ENCODE results near the gene C1D. TPM values are rescaled to one million over a fixed set of nuclear protein-coding genes. Genes with fewer than 3 reads are reported as not detected.

C1D gene
- polyA plus RNA-seq, 1 donor: 42.1 TPM

- H3K27ac ChIP-seq (ENCODE audit: low read length): no peak overlapping the region
- no peak for DNase-seq
Measured at GRCh38 chr2:68099260-68099659, 36.5 kb upstream of the C1D start.

GRCh38 chr2:68098291-68098797 lies 35.5 kb upstream of the C1D start:
- Histone ChIP-seq H3K27me3 (ENCODE audit: control insufficient read depth, insufficient read depth, low read length) (no peaks in the 10 kb centered on the region), H3K9me3 (ENCODE audit: control insufficient read depth, low read depth, low read length) (no peaks in the 10 kb centered on the region), H3K27ac (ENCODE audit: low read length) (no peak overlapping the region), H3K36me3 (ENCODE audit: control insufficient read depth, insufficient read depth, low read length) (no peaks in the 10 kb centered on the region), H3K4me3 (ENCODE audit: low read length) (no peak overlapping the region), H3K4me1 (ENCODE audit: control insufficient read depth, insufficient read depth, low read length) (no peaks in the 10 kb centered on the region)
- no peak for DNase-seq
- no CpG with 5 or more reads among the region's 3 CpGs for WGBS (ENCODE audit: insufficient coverage, low lambda C conversion rate)

More at GRCh38 chr2:68099260-68099659, 36.5 kb upstream of the C1D start:
- H3K4me3 ChIP-seq (ENCODE audit: low read length): no peak overlapping the region
- 87% methylated on average over 3 of the region's 8 CpGs for WGBS (ENCODE audit: insufficient coverage, low lambda C conversion rate)
- no peaks in the 10 kb centered on the region for H3K9me3 ChIP-seq (ENCODE audit: control insufficient read depth, low read depth, low read length)
- no peaks in the 10 kb centered on the region for H3K36me3 ChIP-seq (ENCODE audit: control insufficient read depth, insufficient read depth, low read length)
- H3K4me1 ChIP-seq (ENCODE audit: control insufficient read depth, insufficient read depth, low read length): no peaks in the 10 kb centered on the region
- H3K27me3 ChIP-seq (ENCODE audit: control insufficient read depth, insufficient read depth, low read length): no peaks in the 10 kb centered on the region

GRCh38 chr2:68094111-68094510 lies 31.3 kb upstream of the C1D start:
- no peak for DNase-seq
- Histone ChIP-seq H3K4me3 (ENCODE audit: low read length) (no peak overlapping the region), H3K4me1 (ENCODE audit: control insufficient read depth, insufficient read depth, low read length) (no peaks in the 10 kb centered on the region), H3K36me3 (ENCODE audit: control insufficient read depth, insufficient read depth, low read length) (no peaks in the 10 kb centered on the region), H3K27ac (ENCODE audit: low read length) (no peak overlapping the region), H3K9me3 (ENCODE audit: control insufficient read depth, low read depth, low read length) (no peaks in the 10 kb centered on the region), H3K27me3 (ENCODE audit: control insufficient read depth, insufficient read depth, low read length) (no peaks in the 10 kb centered on the region)
- WGBS (ENCODE audit: insufficient coverage, low lambda C conversion rate): no CpG with 5 or more reads among the region's 1 CpG

GRCh38 chr2:68093634-68094033 lies 30.8 kb upstream of the C1D start:
- Histone ChIP-seq H3K27me3 (ENCODE audit: control insufficient read depth, insufficient read depth, low read length) (no peaks in the 10 kb centered on the region), H3K27ac (ENCODE audit: low read length) (no peak overlapping the region), H3K36me3 (ENCODE audit: control insufficient read depth, insufficient read depth, low read length) (no peaks in the 10 kb centered on the region), H3K4me3 (ENCODE audit: low read length) (no peak overlapping the region), H3K4me1 (ENCODE audit: control insufficient read depth, insufficient read depth, low read length) (no peaks in the 10 kb centered on the region), H3K9me3 (ENCODE audit: control insufficient read depth, low read depth, low read length) (no peaks in the 10 kb centered on the region)
- no peak for DNase-seq
- 80% methylated on average over 1 of the region's 2 CpGs for WGBS (ENCODE audit: insufficient coverage, low lambda C conversion rate)

- Histone ChIP-seq H3K36me3 (ENCODE audit: control insufficient read depth, insufficient read depth, low read length) (no peaks in the 10 kb centered on the region), H3K4me3 (ENCODE audit: low read length) (no peak overlapping the region), H3K9me3 (ENCODE audit: control insufficient read depth, low read depth, low read length) (no peaks in the 10 kb centered on the region), H3K27ac (ENCODE audit: low read length) (no peak overlapping the region), H3K4me1 (ENCODE audit: control insufficient read depth, insufficient read depth, low read length) (no peaks in the 10 kb centered on the region), H3K27me3 (ENCODE audit: control insufficient read depth, insufficient read depth, low read length) (no peaks in the 10 kb centered on the region)
- DNase-seq: no peak
- WGBS (ENCODE audit: insufficient coverage, low lambda C conversion rate): 80% methylated on average over 1 of the region's 2 CpGs
Measured at GRCh38 chr2:68091439-68092034, 28.7 kb upstream of the C1D start.

- no CpG with 5 or more reads among the region's 1 CpG for WGBS (ENCODE audit: insufficient coverage, low lambda C conversion rate)
- Histone ChIP-seq H3K27ac (ENCODE audit: low read length) (no peak overlapping the region), H3K9me3 (ENCODE audit: control insufficient read depth, low read depth, low read length) (no peaks in the 10 kb centered on the region), H3K4me3 (ENCODE audit: low read length) (no peak overlapping the region), H3K36me3 (ENCODE audit: control insufficient read depth, insufficient read depth, low read length) (no peaks in the 10 kb centered on the region), H3K4me1 (ENCODE audit: control insufficient read depth, insufficient read depth, low read length) (no peaks in the 10 kb centered on the region), H3K27me3 (ENCODE audit: control insufficient read depth, insufficient read depth, low read length) (no peaks in the 10 kb centered on the region)
- no peak for DNase-seq
Measured at GRCh38 chr2:68089961-68090360, 27.2 kb upstream of the C1D start.

GRCh38 chr2:68088940-68089339 lies 26.1 kb upstream of the C1D start:
- no peak overlapping the region for H3K27ac ChIP-seq (ENCODE audit: low read length)
- no peaks in the 10 kb centered on the region for H3K27me3 ChIP-seq (ENCODE audit: control insufficient read depth, insufficient read depth, low read length)
- WGBS (ENCODE audit: insufficient coverage, low lambda C conversion rate): no CpG with 5 or more reads among the region's 2 CpGs
- no peak for DNase-seq
- no peaks in the 10 kb centered on the region for H3K36me3 ChIP-seq (ENCODE audit: control insufficient read depth, insufficient read depth, low read length)
- no peaks in the 10 kb centered on the region for H3K9me3 ChIP-seq (ENCODE audit: control insufficient read depth, low read depth, low read length)
- no peak overlapping the region for H3K4me3 ChIP-seq (ENCODE audit: low read length)
- no peaks in the 10 kb centered on the region for H3K4me1 ChIP-seq (ENCODE audit: control insufficient read depth, insufficient read depth, low read length)

- Histone ChIP-seq H3K27ac (ENCODE audit: low read length) (no peak overlapping the region), H3K9me3 (ENCODE audit: control insufficient read depth, low read depth, low read length) (no peaks in the 10 kb centered on the region), H3K4me1 (ENCODE audit: control insufficient read depth, insufficient read depth, low read length) (no peaks in the 10 kb centered on the region), H3K36me3 (ENCODE audit: control insufficient read depth, insufficient read depth, low read length) (no peaks in the 10 kb centered on the region), H3K27me3 (ENCODE audit: control insufficient read depth, insufficient read depth, low read length) (no peaks in the 10 kb centered on the region), H3K4me3 (ENCODE audit: low read length) (no peak overlapping the region)
- DNase-seq: no peak
- no CpG with 5 or more reads among the region's 4 CpGs for WGBS (ENCODE audit: insufficient coverage, low lambda C conversion rate)
Measured at GRCh38 chr2:68086166-68086565, 23.4 kb upstream of the C1D start.

GRCh38 chr2:68083346-68083745 lies 20.5 kb upstream of the C1D start:
- Histone ChIP-seq H3K4me1 (ENCODE audit: control insufficient read depth, insufficient read depth, low read length) (no peaks in the 10 kb centered on the region), H3K9me3 (ENCODE audit: control insufficient read depth, low read depth, low read length) (no peaks in the 10 kb centered on the region), H3K36me3 (ENCODE audit: control insufficient read depth, insufficient read depth, low read length) (no peaks in the 10 kb centered on the region), H3K27me3 (ENCODE audit: control insufficient read depth, insufficient read depth, low read length) (no peaks in the 10 kb centered on the region), H3K27ac (ENCODE audit: low read length) (no peak overlapping the region), H3K4me3 (ENCODE audit: low read length) (no peak overlapping the region)
- no peak for DNase-seq
- WGBS (ENCODE audit: insufficient coverage, low lambda C conversion rate): no CpG with 5 or more reads among the region's 1 CpG

- Histone ChIP-seq H3K27ac (ENCODE audit: low read length) (no peak overlapping the region), H3K36me3 (ENCODE audit: control insufficient read depth, insufficient read depth, low read length) (no peaks in the 10 kb centered on the region), H3K9me3 (ENCODE audit: control insufficient read depth, low read depth, low read length) (no peaks in the 10 kb centered on the region), H3K27me3 (ENCODE audit: control insufficient read depth, insufficient read depth, low read length) (peaks cover 3% of the 10 kb centered on the region), H3K4me3 (ENCODE audit: low read length) (no peak overlapping the region), H3K4me1 (ENCODE audit: control insufficient read depth, insufficient read depth, low read length) (no peaks in the 10 kb centered on the region)
- no peak for DNase-seq
- no CpG with 5 or more reads among the region's 6 CpGs for WGBS (ENCODE audit: insufficient coverage, low lambda C conversion rate)
Measured at GRCh38 chr2:68074050-68074449, 11.2 kb upstream of the C1D start.

All from large intestine (tissue), 3 donors.